Measurements from ENCODE around the gene SNTG2.

The SNTG2 gene

DNA sequence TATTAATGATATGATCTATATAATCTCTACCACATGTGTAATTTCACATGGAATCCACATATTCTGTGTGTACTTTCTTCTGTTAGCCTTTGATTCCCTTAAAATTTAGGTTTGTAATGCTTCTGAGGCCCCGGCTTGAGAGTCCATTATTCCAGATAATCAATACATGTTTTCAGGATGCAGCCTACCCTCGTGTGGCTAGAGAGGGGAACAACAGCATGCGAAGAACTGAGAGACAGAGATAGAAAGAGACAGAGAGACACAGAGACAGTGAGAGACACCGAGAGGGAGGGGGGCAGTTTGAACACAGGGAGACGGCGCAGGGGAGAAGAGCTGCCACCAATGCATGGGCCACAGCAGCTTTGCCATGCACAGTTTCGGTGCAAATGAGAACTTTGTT is 185.4 kb downstream of the SNTG2 start:
- Histone ChIP-seq H3K27ac (no peak overlapping the region), H3K4me3 (no peak overlapping the region)
- no peak for TF ChIP-seq CTCF (IDR thresholded peaks at IDR 0.05)
- DNase-seq (ENCODE audit: low spot score), result no peak

GRCh38 chr2:1136846-1137245 is 186.2 kb downstream of the SNTG2 start:
- no peak for DNase-seq (ENCODE audit: low spot score)
- H3K4me3 ChIP-seq, result no peak overlapping the region
- TF ChIP-seq CTCF (IDR thresholded peaks at IDR 0.05), result no peak
- no peak overlapping the region for H3K27ac ChIP-seq

DNA sequence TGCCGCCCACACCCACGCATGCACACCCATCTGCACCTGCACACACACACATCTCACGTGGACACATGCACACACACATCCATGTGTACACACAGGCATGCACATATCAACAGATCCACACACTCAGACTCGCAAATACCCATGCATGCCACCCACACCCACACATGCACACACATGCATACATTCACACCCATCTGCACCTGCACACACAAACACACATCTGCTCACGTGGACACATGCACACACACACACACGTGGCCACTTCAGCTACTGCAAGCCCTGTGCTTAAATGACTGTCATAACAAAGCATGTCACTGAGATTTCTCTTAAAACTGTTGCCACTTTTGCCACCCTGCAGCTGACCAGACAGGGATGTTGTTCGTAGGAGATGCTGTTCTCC is 186.6 kb downstream of the SNTG2 start:
- Histone ChIP-seq H3K4me3 (no peak overlapping the region), H3K27ac (no peak overlapping the region)
- TF ChIP-seq CTCF (IDR thresholded peaks at IDR 0.05), result no peak
- no peak for DNase-seq (ENCODE audit: low spot score)

GRCh38 chr2:1137913-1138391 is 187.3 kb downstream of the SNTG2 start:
- no peak overlapping the region for H3K4me3 ChIP-seq
- no peak for TF ChIP-seq CTCF (IDR thresholded peaks at IDR 0.05)
- no peak overlapping the region for H3K27ac ChIP-seq
- no peak for DNase-seq (ENCODE audit: low spot score)

- Histone ChIP-seq H3K4me3 (no peak overlapping the region), H3K27ac (no peak overlapping the region)
- DNase-seq (ENCODE audit: low spot score), result no peak
- peak; percentile 55 for TF ChIP-seq CTCF (IDR thresholded peaks at IDR 0.05)
Observed at GRCh38 chr2:1140389-1141003, 189.8 kb downstream of the SNTG2 start.

GRCh38 chr2:1141079-1141478 is 190.4 kb downstream of the SNTG2 start:
- TF ChIP-seq CTCF (IDR thresholded peaks at IDR 0.05), result no peak
- no peak for DNase-seq (ENCODE audit: low spot score)
- no peak overlapping the region for H3K27ac ChIP-seq
- no peak overlapping the region for H3K4me3 ChIP-seq

GRCh38 chr2:1143129-1143528 is 192.5 kb downstream of the SNTG2 start:
- TF ChIP-seq CTCF (IDR thresholded peaks at IDR 0.05), result no peak
- Histone ChIP-seq H3K27ac (no peak overlapping the region), H3K4me3 (no peak overlapping the region)
- DNase-seq (ENCODE audit: low spot score), result no peak

Measured in coronary artery (tissue), 2 donors.